ENCODE measurements around the gene SERPINH1. TPM values are rescaled to one million over a fixed set of nuclear protein-coding genes. Genes with fewer than 3 reads are reported as not detected.

The SERPINH1 gene
- total RNA-seq, 1 donor from 2014 or later: 4.5 TPM

- peak overlapping the region; percentile 69 for H3K4me3 Mint-ChIP-seq
- intact Hi-C loops (cut with micrococcal nuclease): loop anchor here (1.0 to 2.0 kb wide), 2 partner anchors 12 to 154 kb away; partner anchors contain the start of gene GDPD5
- peaks cover 36% of the 10 kb centered on the region for H3K4me1 Mint-ChIP-seq
Observed at GRCh38 chr11:75536786-75537641, 25.0 kb upstream of the SERPINH1 start.

GRCh38 chr11:75537740-75538139 lies 24.3 kb upstream of the SERPINH1 start:
- TF ChIP-seq, protein P1, sequence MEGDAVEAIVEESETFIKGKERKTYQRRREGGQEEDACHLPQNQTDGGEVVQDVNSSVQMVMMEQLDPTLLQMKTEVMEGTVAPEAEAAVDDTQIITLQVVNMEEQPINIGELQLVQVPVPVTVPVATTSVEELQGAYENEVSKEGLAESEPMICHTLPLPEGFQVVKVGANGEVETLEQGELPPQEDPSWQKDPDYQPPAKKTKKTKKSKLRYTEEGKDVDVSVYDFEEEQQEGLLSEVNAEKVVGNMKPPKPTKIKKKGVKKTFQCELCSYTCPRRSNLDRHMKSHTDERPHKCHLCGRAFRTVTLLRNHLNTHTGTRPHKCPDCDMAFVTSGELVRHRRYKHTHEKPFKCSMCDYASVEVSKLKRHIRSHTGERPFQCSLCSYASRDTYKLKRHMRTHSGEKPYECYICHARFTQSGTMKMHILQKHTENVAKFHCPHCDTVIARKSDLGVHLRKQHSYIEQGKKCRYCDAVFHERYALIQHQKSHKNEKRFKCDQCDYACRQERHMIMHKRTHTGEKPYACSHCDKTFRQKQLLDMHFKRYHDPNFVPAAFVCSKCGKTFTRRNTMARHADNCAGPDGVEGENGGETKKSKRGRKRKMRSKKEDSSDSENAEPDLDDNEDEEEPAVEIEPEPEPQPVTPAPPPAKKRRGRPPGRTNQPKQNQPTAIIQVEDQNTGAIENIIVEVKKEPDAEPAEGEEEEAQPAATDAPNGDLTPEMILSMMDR (IDR thresholded peaks at IDR 0.05): no peak
- ChIA-PET POLR2A (interaction anchor here (0.5 to 1.5 kb wide), 7 partner anchors 12 to 140 kb away, joined by 3 to 6 read pairs (median 3); partner anchors contain the start of genes GDPD5, KLHL35 and SERPINH1), CTCF (interaction anchor here (1.0 to 1.5 kb wide), 3 partner anchors 93 to 138 kb away, joined by 3 to 4 read pairs (median 3); partner anchors contain the start of gene RPS3)
- Mint-ChIP-seq H3K4me1 (peaks cover 31% of the 10 kb centered on the region), H3K27ac (peak overlapping the region; percentile 60), H3K4me3 (peak overlapping the region; percentile 69), H3K9me3 (no peaks in the 10 kb centered on the region), H3K27me3 (peaks cover 5% of the 10 kb centered on the region), H3K36me3 (ENCODE audit: low read depth) (no peaks in the 10 kb centered on the region)
- intact Hi-C loops (cut with micrococcal nuclease): loop anchor here (1.0 to 2.0 kb wide), 2 partner anchors 12 to 153 kb away; partner anchors contain the start of gene GDPD5
- no peak for ATAC-seq (ENCODE audit: low read depth)
- no peak for DNase-seq

More at GRCh38 chr11:75536786-75537641, 25.0 kb upstream of the SERPINH1 start:
- H3K9me3 Mint-ChIP-seq: no peaks in the 10 kb centered on the region
- H3K36me3 Mint-ChIP-seq (ENCODE audit: low read depth): no peaks in the 10 kb centered on the region
- H3K27ac Mint-ChIP-seq: peak overlapping the region; percentile 60
- ATAC-seq (ENCODE audit: low read depth): peak; percentile 90
- peak; percentile 52 for DNase-seq
- TF ChIP-seq, protein P1 (IDR thresholded peaks at IDR 0.05): no peak
- ChIA-PET CTCF (interaction anchor here (1.3 to 9.3 kb wide), 3 partner anchors 92 to 96 kb away, joined by 3 to 153 read pairs (median 4); no protein-coding TSS in a partner anchor), POLR2A (interaction anchor here (0.5 to 1.5 kb wide), 7 partner anchors 12 to 141 kb away, joined by 3 to 6 read pairs (median 3); partner anchors contain the start of genes GDPD5, KLHL35 and SERPINH1)
- H3K27me3 Mint-ChIP-seq: peaks cover 8% of the 10 kb centered on the region

- DNase-seq: no peak
- ATAC-seq (ENCODE audit: low read depth): no peak
- intact Hi-C loops (cut with micrococcal nuclease): no loop called here
- no peak overlapping the region for H3K27ac Mint-ChIP-seq
- H3K9me3 Mint-ChIP-seq: no peaks in the 10 kb centered on the region
- H3K4me1 Mint-ChIP-seq: peaks cover 31% of the 10 kb centered on the region
- no peak overlapping the region for H3K4me3 Mint-ChIP-seq
- H3K27me3 Mint-ChIP-seq: peaks cover 5% of the 10 kb centered on the region
- POLR2A ChIA-PET: interaction anchor here (1.5 kb wide), 1 partner anchor 24 kb away, joined by 6 read pairs; the partner anchor contains the start of gene SERPINH1
- no peaks in the 10 kb centered on the region for H3K36me3 Mint-ChIP-seq (ENCODE audit: low read depth)
- CTCF ChIA-PET: interaction anchor here (1.0 to 1.3 kb wide), 2 partner anchors 94 to 139 kb away, joined by 3 to 4 read pairs; partner anchors contain the start of gene RPS3
- TF ChIP-seq, protein P1 (IDR thresholded peaks at IDR 0.05): no peak
Observed at GRCh38 chr11:75538150-75538942, 23.7 kb upstream of the SERPINH1 start.

DNA sequence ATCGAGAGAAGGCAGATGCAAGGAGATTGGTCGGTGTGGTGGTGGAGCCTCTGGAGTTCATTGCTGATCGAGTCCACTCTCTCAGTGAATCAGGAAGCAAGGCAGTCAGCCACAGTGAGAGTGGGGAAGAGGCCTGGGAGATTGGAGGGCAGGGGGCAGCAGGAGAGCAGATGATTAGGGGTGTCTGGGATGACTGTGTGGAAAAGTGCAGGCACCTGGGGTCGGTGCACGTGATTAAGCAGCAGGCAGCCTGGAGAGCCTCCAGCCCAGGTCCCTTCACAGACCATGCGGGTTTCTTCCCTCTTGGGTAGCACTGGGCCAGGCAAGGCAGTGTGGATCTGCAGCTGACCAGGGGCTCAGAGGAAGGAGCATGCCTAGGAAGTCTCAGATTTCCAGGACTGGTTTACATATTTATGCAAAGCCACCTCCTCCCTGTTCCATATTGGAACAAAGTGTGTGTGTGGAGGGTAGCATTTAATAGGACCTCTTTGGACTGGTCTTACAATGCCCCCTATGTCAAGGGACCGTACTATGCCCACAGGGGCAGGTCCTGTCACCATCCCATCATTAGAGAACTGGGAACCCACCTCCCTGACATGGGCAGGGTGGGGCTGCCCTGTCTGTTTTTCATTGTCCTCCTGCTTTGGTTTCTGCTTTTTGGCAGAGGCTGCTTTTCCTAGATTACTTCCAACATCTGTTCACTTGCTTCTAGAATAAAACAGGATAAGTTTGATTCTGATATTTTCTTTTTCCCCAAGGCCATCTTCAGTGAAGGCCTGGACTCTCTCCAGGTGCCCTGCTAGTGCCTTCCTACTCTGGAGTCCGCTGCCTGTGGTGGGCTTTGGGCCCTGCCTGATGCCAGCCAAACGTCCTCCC lies 22.4 kb upstream of the SERPINH1 start:
- H3K4me1 Mint-ChIP-seq: peaks cover 26% of the 10 kb centered on the region
- no peaks in the 10 kb centered on the region for H3K36me3 Mint-ChIP-seq (ENCODE audit: low read depth)
- no peak for DNase-seq
- H3K9me3 Mint-ChIP-seq: no peaks in the 10 kb centered on the region
- CTCF ChIA-PET: no interaction called here
- TF ChIP-seq, protein P1 (IDR thresholded peaks at IDR 0.05): no peak
- H3K4me3 Mint-ChIP-seq: no peak overlapping the region
- no peak overlapping the region for H3K27ac Mint-ChIP-seq
- POLR2A ChIA-PET: no interaction called here
- intact Hi-C loops (cut with micrococcal nuclease): no loop called here
- peaks cover 8% of the 10 kb centered on the region for H3K27me3 Mint-ChIP-seq
- ATAC-seq (ENCODE audit: low read depth): no peak

All from activated B cell treated with CpG ODN at 0.5 μM for 24 hours (primary cell).